GM21576 (cell line): ENCODE data around the gene SLC7A10.
"Not testable (repeated sequence)": the region's sequence is repeated elsewhere in the genome, so short reads cannot be mapped to it uniquely, and the experiment has no call there.

ENCODE experiments used
- ATAC-seq: cut with Tn5 transposase; IDR thresholded peaks from one replicate; pipeline ENCODE4 v1.9.1; 2021; ENCODE audit warnings: mild to moderate bottlenecking, moderate library complexity; ENCODE audit not compliant: unreplicated experiment

Gene SLC7A10

DNA sequence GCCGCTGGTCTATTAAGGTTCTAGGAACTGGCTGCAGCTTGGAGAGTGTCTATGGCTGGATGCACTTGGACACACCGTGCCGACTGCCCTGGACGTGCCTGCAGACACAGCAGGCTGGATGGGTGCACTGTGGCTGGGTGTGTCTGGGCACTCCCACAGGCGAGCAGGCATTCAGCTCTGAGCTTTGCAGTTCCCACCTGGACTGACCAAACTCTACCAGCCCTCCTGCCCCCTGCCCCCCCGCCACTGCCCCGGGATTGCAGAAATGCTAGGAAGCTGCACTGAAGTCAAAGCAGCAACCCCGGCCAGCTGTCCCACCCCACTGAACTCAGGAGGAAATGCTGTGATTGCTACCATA, 38.5 kb downstream of the SLC7A10 start:
- ATAC-seq = no peak

DNA sequence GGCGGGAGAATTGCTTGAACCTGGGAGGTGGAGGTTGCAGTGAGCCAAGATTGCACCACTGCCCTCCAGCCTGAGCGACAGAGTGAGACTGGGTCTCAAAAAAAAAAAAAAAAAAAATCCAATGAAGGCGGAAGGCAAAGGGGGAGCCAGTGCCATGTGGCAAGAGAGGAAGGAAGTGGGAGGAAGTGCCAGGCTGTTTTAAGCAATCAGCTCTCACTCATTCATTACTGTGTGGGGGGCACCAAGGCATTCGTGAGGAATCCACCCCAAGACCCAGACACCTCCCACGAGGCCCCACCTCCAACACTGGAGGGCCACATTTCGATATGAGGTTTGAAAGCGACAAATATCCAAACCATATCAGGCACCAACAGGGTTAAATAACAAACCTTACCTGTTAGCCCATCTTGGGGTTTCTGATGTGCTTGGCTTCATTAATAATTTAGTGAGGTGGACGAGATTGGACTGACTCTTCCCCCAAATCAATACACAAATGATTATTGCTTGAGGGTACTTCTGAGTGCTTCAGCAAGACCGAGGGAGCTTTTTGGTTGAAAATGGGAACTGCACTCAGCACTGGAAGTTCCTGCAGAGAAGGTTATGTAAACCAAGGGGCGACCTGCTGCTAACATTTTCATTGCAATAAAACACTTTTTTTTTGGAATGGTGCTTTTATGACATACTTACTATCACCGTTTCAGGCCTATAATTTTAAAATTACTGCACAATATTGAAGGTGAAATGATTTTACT, 39.0 kb downstream of the SLC7A10 start:
- ATAC-seq = no peak

DNA sequence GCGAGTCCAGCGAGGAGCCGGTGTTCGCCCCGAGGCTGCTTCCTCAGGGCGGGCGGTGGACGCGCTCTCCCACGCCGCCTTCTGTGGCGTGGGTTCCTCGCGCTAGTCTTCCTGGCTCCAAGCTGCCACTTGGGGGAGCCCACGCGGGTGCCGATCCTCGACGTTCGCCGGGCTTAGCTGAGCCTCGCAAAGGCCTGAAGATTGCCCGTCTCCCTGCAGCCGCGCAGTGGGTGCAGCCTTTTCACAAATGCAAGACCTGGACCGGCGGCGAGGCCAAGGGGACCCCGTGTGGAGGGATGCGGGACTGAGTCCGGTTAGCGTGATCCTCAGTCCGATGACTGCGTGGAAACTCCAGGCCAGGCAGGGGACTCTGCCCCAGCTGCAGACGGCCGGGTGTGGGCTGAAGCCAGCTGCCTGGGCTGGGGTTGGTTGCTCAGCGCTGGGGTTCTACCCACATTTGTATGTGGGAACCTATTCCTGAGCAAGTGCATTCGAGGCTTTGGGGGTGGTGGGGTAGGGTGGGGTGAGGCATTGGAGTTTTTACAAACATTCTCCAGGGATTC, 48.2 kb downstream of the SLC7A10 start:
- ATAC-seq = peak; percentile 10

DNA sequence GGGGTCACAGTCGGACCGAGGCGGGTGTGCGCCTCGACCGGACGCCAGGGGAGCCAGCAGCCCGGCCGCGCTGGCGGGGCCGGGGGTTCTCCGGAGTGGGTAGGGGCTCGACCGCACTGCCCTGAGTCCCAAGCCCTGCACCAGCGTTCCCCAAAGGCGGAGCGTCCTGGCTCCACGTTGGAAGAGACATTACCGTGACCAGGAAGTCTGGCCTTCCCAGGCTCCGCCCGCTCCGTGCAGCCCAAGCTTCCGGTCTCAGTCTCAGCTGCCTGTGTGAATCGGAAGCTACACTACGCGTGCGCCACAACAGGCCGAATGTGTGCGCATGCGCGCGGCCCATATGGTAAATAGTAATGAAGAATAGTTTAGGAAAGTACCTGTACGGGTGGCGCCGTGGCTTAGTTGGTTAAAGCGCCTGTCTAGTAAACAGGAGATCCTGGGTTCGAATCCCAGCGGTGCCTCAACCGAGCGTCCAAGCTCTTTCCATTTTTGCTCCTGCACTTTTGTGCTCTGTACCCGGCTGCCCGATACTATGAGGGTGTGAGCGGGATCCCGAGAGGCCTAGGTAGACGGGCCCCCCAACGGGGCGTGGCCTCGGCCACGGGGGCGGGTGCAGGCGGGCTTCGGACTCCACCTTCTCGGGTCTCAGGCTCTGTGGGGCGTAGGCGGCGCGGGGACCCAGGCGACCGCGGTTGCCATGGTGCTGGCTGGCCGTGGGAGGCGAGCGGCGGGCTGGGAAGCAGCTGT, 48.8 kb downstream of the SLC7A10 start:
- ATAC-seq = peak; percentile 71

DNA sequence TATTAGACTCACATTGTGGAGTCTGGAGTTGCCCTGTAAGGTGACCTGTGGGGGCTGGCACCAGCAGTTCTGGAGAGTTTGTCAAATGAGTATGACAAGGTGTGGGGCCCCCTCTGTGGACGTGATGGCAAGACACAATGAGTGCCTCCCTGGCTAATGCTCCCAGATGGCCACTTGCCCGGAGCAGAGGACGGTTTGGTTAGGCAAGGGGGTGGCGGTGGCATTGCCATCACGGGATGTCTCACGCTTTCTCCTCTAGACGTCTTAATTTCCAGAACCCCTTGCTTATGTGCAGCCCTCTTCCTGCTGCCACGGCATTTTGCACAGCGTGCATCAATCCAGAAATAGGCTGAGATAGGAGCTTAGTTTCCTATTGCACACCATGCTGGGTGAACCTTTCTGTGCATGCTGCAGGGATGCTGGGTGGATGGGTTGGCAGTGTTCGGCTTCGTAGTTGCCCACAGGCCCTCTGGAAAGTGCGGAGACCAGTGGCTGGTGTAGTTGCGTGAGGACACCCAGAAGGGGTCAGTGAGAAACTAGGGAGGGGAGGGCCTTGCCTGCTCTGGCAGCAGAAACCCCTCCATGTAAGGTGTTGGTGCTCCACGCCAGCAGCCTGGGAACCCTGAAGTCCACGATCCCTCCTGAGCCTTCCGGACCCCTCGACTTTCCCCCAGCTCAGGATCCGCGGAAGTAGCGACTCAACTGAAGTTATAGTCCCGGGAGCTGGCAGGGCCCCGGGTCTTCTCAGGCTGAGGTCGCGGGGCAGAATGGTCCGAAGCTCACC, 49.6 kb downstream of the SLC7A10 start:
- peak; percentile 4 for ATAC-seq

DNA sequence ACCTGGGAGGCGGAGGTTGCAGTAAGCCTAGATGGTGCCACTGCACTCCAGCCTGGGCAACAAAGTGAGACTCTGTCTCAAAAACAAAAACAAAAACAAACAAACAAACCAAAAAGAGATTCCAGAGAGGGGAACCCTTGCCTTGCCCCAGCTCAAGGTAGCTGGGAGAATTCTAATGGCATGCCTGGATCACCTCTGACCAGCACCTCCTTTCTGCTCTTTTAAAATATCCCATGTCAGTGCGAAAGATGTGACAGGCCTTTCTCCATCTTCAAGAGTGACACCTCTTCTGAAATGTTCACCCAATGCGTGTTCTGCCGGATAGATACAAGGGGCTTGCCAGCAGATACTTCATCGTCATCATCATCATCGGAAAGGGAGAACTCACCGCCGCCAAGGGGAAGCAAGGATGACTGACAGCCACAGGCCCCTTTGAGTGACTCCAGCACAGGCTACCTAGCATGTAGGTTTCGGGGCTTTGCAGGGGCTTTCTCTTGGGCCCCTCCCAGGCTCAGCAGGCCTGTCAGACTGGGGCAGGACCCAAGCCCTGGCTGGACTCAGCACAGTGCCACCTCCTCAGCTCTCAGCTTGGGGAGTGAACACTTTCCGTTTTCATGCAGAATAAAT, 50.4 kb downstream of the SLC7A10 start:
- ATAC-seq = no peak

DNA sequence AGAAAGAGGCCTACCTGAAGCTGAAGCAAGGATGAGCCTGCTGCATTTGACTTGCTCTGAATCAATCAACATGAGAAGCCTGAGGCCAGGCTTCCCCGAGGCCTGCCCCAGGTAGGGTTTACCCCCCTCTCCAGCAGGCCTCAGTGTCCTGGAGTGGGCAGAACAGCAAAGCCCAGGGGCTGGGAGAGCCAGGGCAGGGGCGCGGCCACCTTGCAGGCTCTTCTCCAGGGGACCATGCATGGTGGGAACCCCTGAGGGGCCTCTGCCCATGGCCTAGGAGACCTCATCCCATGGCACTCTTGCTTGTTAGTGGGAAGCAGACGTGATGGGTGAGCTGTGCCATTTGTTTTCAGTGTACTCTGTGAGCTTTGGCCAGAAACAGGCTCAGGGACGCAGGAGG, 51.5 kb downstream of the SLC7A10 start:
- ATAC-seq = no peak

DNA sequence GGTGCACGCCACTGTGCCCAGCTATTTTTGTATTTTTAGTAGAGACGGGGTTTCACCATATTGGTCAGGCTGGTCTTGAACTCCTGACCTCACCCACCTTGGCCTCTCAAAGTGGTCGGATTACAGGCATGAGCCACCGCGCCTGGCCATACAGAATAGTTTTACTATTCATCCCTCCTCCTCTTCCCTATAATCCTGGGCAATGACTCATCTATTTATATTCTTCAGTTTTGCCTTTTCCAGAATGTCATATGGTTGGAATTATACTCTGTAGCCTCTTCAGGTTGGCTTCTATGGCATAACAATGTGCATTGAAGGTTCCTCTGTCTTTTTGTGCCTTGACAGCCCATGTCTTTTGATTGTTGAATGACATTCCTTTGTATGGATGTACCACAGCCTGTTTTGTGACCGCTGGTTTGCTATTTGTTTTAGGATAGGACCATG, 53.7 kb downstream of the SLC7A10 start:
- no peak for ATAC-seq

DNA sequence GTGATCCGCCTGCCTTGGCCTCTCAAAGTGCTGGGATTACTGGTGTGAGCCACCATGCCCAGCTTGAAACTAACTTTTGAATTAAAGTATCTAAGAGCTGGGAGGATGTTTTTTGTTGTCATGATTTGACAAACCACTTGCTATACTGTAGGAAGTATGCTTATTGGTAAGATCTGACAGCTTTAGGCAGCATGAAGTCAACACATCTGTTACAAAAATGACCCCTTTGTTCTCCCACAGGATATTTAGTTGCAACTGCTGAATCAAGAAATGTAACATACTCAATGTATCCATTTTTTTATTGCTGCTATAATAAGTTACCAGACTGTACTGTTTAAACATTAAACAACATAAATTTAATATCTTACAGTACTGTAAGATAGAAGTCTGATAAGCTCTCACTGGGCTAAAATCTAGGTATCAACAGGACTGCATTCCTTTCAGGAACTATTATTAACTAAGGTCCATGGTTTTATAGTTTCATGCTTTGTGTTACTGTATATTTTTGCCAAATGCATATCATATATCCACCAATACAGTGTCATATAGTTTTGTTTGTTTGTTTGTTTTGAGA, 54.3 kb downstream of the SLC7A10 start:
- ATAC-seq = no peak

DNA sequence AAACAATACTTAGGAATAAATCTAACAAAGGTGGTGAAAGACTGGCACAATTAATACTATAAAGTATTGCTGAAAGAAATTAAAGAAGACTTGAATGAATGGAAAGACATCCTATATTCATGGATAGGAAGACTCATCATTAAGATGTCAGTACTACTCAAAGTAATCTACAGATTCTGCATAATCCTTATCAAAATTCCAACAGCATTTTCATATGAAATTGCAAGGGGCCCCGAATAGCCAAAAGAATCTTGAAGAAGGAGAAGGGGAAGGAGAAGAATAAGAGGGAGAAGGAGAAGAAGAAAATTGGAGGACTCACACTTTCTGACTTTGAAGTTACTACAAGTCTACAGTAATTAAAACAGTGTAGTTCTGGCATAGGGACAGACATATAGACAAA, 57.1 kb downstream of the SLC7A10 start:
- ATAC-seq = no peak

DNA sequence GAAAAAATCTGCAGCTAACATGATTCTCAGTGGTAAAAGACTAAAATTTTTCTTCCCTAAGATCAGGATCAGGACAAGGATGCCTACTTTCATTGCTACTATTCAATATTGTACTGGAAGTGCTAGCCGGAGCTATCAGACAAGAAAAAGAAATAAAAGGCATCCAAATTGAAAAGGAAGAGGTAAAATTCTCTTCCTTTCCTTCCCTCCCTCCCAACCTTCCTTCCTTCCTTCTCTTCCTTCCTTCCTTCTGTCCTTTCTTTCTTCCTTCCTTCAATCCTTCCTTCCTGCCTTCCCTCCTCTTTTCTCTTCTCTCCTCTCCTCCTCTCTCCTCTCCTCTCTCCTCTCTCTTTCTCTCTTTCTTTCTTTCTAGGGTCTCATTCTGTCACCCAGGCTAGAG, 58.2 kb downstream of the SLC7A10 start:
- no peak for ATAC-seq

DNA sequence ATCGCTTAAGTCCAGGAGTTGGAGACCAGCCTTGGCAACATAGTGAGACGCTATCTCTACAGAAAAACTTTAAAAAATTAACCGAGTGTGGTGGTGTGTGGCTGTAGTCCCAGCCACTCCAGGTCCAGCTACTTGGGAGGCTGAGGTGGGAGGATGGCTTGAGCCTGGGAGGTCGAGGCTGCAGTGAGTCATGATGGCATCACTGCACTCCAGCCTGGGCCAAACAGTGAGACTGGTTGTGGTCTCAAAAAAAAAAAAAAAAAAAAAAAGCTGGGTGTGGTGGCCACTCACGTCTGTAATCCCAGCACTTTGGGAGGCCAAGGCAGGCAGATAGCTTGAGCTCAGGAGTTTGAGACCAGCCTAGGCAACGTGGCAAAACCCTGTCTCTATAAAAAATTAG, 59.6 kb downstream of the SLC7A10 start:
- ATAC-seq = not testable (repeated sequence)

DNA sequence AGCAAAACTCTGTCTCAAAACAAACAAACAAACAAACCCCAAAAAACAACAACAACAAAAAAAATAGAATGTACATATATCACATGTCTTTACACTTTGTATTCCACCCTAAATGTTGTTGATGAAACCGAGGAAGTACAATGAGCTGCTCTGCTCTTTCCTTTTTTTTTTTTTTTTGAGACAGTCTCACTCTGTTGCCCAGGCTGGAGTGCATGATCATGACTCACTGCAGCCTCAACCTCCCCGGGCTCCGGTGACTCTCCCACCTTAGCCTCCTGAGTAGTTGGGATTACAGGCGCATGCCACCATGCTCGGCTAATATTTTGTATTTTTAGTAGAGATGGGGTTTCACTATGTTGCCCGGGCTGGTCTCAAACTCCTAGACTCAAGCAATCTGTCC, 62.2 kb downstream of the SLC7A10 start:
- ATAC-seq = no peak

DNA sequence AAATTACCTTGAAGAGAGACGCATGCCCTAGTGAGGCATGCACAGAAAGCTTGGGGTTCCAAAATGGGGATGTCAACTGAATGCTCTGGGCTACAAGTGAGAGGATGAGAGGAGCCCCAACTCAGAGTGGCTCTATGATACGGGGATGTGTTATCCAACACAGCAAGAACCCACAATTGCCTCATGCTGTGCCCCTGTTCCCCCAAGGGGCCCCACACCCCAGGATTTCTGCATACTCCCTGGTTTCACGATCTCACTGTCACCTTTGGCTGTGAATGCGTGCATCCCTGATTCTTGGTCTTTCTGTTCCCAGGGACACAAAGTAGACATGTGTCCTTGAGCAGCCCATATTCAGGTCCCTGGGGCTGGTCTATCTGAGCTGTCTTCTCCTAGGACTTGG, 64.4 kb downstream of the SLC7A10 start:
- ATAC-seq = no peak

DNA sequence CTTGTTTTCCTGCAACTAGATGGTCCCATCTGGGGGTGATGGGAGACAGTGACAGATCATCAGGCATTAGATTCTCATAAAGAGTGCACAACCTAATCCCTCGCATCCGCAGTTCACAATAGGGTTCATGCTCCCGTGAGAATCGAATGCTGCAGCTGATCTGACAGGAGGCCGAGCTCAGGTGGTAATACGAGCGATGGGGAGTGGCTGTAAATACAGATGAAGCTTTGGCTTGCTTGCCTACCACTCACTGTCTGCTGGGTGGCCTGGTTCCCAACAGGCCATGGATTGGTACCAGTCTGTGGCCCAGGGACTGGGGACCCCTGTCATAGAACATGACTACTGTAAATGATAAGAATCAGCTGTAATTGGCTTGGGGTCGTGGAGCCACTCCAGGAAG, 65.8 kb downstream of the SLC7A10 start:
- no peak for ATAC-seq

DNA sequence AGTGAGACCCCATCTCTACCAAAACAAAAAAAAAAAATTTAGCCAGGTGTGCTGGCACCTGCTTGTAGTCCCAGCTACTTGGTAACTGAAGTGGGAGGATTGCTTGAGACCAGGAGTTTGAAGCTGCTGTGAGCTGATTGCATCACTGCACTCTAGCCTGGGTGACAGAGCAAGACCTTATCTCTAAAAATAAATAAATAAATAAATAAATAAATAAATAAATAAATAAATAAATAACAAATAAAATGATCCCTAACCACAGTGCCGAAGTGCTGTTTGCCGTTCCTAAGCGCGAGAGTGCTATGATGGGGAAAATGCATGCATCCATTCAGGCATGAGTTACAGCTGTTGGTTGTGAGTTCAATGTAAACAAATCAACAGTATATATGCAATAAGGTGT, 66.5 kb downstream of the SLC7A10 start:
- no peak for ATAC-seq
